Retinal pigment epithelial cell (primary cell): ENCODE results near the gene VCX3B.
A peak's percentile ranks its signal among the peaks of the same experiment; 100 is the strongest.

Experiments
- DNase-seq: peaks from one replicate; pipeline ENCODE4 v3.0.0-alpha.2; 2010; ENCODE audit warnings: low read depth
- H3K4me3 ChIP-seq: 2 replicates; pipeline ENCODE4 v1.5.1; 2011; ENCODE audit warnings: mild to moderate bottlenecking, low read length, control low read depth, moderate library complexity
- CTCF ChIP-seq: conservative IDR thresholded peaks from 2 replicates; pipeline ENCODE4 v1.5.1; 2011; ENCODE audit warnings: low read depth, low read length, control low read depth, inconsistent platforms

Gene VCX3B

GRCh38 chrX:8504451-8504850 lies 39.8 kb downstream of the VCX3B start:
- DNase-seq = peak; percentile 83
- TF ChIP-seq CTCF = no peak
- H3K4me3 ChIP-seq = peak overlapping the region; percentile 22
